Measurements from ENCODE around the gene HYKK. TPM values are rescaled to one million over a fixed set of nuclear protein-coding genes. Genes with fewer than 3 reads are reported as not detected.

Gene HYKK
- total and polyA plus RNA-seq, 2 donors (not counting 3 experiments of a cell fraction or from before 2014, with no cell fraction given), result 1.0 to 2.1 TPM

DNA sequence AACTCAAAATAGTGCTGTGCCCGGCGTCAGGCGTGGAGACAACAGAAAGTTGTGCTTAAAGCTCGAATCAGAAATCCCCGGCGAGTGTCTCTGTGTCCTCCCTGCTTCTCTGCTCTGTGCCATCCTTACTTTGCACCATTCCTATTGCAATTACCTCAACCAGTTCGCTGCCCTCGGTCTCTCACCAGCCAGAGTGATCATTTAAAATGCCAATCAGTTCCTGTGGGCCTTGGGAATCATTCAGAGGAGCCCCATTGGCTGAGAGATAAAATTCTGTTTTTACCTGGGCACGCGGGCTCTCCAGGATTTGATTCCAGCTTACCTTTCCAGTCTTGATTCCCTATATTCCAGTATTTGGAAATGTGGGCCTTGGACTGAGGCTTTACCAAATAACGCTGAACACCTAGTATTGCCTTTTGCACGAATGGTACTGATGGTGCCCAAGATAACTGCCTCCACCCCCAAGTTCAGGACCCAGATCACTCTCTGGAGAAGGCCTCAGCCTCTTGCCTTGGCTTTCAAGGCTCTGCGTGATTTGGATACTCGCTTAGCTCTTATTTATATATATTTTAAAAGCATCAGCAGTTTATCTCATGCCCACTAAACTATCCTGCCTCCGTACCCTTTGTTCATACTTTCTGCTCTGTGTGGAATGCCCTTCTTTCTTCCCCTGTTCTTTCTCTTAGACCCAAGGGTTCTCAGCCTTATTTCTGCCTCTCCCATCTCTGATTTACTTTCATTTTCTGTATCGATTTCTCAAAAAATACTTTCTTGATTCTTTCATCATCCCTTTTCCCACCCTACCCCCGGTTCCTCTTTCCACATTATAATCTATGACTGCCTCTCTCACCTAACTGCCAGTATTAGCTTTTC is 33.7 kb downstream of the HYKK start:
- Histone ChIP-seq H3K9me3 (replicated peaks; ENCODE audit: control insufficient read depth, insufficient read depth, low read length) (no peaks in the 10 kb centered on the region), H3K36me3 (ENCODE audit: control insufficient read depth in 2 of 2, extremely low read depth in 1 of 2, insufficient read depth in 2 of 2, low read length in 2 of 2) (peaks cover 4 to 12% of the 10 kb centered on the region in 2 experiments), H2AFZ (ENCODE audit: low read depth, low read length) (peak overlapping the region; percentile 92), H3K4me3 (replicated peaks in 1 of 3; ENCODE audit: insufficient read depth in 1 of 3, low read depth in 1 of 3, low read length in 3 of 3) (peak overlapping the region; percentile 67 to 96 (median 88)), H3K79me2 (ENCODE audit: control insufficient read depth, insufficient read depth, low read length) (peaks cover 25% of the 10 kb centered on the region), H3K9ac (replicated peaks; ENCODE audit: extremely low read depth, insufficient read depth, low read length) (peak overlapping the region; percentile 98), H3K4me2 (ENCODE audit: insufficient read depth, low read length) (peak overlapping the region; percentile 87), H3K27me3 (ENCODE audit: control insufficient read depth in 2 of 2, insufficient read depth in 2 of 2, low read length in 2 of 2) (no peaks in the 10 kb centered on the region), H3K27ac (ENCODE audit: insufficient read depth, low read depth, low read length) (peak overlapping the region; percentile 92), H4K20me1 (replicated peaks; ENCODE audit: control insufficient read depth, extremely low read depth, insufficient read depth, low read length) (no peaks in the 10 kb centered on the region), H3K4me1 (ENCODE audit: control insufficient read depth, extremely low read depth, insufficient read depth, low read length) (peaks cover 13% of the 10 kb centered on the region), H3K9me1 (replicated peaks; ENCODE audit: control insufficient read depth, extremely low read depth, insufficient read depth, low read length) (no peaks in the 10 kb centered on the region)
- POLR2A ChIA-PET, result interaction anchor here (1.5 kb wide), 1 partner anchor 27 kb away, joined by 4 read pairs; no protein-coding TSS in a partner anchor
- BruUV-seq (replicated peaks), result TSS peak; percentile 35
- DNase-seq (ENCODE audit: low read depth, low spot score), result no peak
- dilution Hi-C loops (cut with MboI; ENCODE audit: extremely low pct_ligation_motif_present, low sequenced_read_pairs), result no loop called here
- CTCF ChIA-PET, result interaction anchor here (0.9 to 2.2 kb wide), 6 partner anchors 9 to 433 kb away, joined by 3 to 27 read pairs (median 4); partner anchors contain the start of gene CHRNA5
- FAIRE-seq, result no peak
- TF ChIP-seq GATA2 (IDR thresholded peaks at IDR 0.05; ENCODE audit: insufficient read depth, insufficient read length, low read depth, low read length), result peak; percentile 50
- no peak for TF ChIP-seq MYC (IDR thresholded peaks at IDR 0.05; ENCODE audit: low read depth, low read length)
- intact Hi-C loops (cut with micrococcal nuclease), result loop anchor here (1.0 kb wide), 3 partner anchors 24 to 103 kb away; partner anchors contain the start of genes CHRNA5, HYKK and IREB2

DNA sequence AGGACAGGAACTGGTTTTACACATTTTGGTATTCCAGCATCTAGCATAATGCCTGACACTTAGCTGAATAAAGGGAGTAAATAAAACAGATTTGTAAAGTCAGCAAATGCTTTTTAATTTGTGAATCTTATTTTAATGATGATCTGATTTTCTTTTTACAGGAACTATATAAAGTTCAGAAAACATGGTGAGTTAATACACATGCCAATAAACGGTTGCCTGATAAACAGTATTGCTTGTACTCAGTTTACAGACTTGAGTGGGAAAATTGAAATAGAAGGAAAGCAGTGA is 34.3 kb downstream of the HYKK start:
- H3K9me1 ChIP-seq (replicated peaks; ENCODE audit: control insufficient read depth, extremely low read depth, insufficient read depth, low read length), result no peaks in the 10 kb centered on the region
- H3K4me1 ChIP-seq (ENCODE audit: control insufficient read depth, extremely low read depth, insufficient read depth, low read length), result peaks cover 13% of the 10 kb centered on the region
- peaks cover 5 to 14% of the 10 kb centered on the region in 2 experiments for H3K36me3 ChIP-seq (ENCODE audit: control insufficient read depth in 2 of 2, extremely low read depth in 1 of 2, insufficient read depth in 2 of 2, low read length in 2 of 2)
- DNase-seq (ENCODE audit: low read depth, low spot score) (no peak), FAIRE-seq (no peak)
- H3K9me3 ChIP-seq (replicated peaks; ENCODE audit: control insufficient read depth, insufficient read depth, low read length), result no peaks in the 10 kb centered on the region
- no peaks in the 10 kb centered on the region for H4K20me1 ChIP-seq (replicated peaks; ENCODE audit: control insufficient read depth, extremely low read depth, insufficient read depth, low read length)
- H2AFZ ChIP-seq (ENCODE audit: low read depth, low read length), result no peak overlapping the region
- no peaks in the 10 kb centered on the region for H3K27me3 ChIP-seq (ENCODE audit: control insufficient read depth in 2 of 2, insufficient read depth in 2 of 2, low read length in 2 of 2)
- H3K79me2 ChIP-seq (ENCODE audit: control insufficient read depth, insufficient read depth, low read length), result peaks cover 25% of the 10 kb centered on the region
- H3K4me3 ChIP-seq (replicated peaks in 1 of 3; ENCODE audit: insufficient read depth in 1 of 3, low read depth in 1 of 3, low read length in 3 of 3), result peak overlapping the region; percentile 67 to 96 (median 88)
- BruUV-seq (replicated peaks), result no TSS peak
- dilution Hi-C loops (cut with MboI; ENCODE audit: extremely low pct_ligation_motif_present, low sequenced_read_pairs) (no loop called here), intact Hi-C loops (cut with micrococcal nuclease) (no loop called here)
- POLR2A ChIA-PET, result no interaction called here
- H3K9ac ChIP-seq (replicated peaks; ENCODE audit: extremely low read depth, insufficient read depth, low read length), result peak overlapping the region; percentile 98
- CTCF ChIA-PET, result interaction anchor here (1.4 to 2.2 kb wide), 2 partner anchors 8 to 24 kb away, joined by 5 to 27 read pairs; partner anchors contain the start of gene CHRNA5
- no peak for TF ChIP-seq POLR2A (IDR thresholded peaks at IDR 0.05; ENCODE audit: low read depth, low read length)
- TF ChIP-seq JUN (IDR thresholded peaks at IDR 0.05; ENCODE audit: borderline replicate concordance, insufficient read depth, insufficient read length, low read depth), result no peak
- TF ChIP-seq EZH2 (IDR thresholded peaks at IDR 0.05; ENCODE audit: borderline replicate concordance, low read depth, low read length, severe bottlenecking), result no peak
- TF ChIP-seq, protein P1, sequence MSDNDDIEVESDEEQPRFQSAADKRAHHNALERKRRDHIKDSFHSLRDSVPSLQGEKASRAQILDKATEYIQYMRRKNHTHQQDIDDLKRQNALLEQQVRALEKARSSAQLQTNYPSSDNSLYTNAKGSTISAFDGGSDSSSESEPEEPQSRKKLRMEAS (IDR thresholded peaks at IDR 0.05; ENCODE audit: insufficient read depth, insufficient read length), result no peak
- TF ChIP-seq, protein P2, sequence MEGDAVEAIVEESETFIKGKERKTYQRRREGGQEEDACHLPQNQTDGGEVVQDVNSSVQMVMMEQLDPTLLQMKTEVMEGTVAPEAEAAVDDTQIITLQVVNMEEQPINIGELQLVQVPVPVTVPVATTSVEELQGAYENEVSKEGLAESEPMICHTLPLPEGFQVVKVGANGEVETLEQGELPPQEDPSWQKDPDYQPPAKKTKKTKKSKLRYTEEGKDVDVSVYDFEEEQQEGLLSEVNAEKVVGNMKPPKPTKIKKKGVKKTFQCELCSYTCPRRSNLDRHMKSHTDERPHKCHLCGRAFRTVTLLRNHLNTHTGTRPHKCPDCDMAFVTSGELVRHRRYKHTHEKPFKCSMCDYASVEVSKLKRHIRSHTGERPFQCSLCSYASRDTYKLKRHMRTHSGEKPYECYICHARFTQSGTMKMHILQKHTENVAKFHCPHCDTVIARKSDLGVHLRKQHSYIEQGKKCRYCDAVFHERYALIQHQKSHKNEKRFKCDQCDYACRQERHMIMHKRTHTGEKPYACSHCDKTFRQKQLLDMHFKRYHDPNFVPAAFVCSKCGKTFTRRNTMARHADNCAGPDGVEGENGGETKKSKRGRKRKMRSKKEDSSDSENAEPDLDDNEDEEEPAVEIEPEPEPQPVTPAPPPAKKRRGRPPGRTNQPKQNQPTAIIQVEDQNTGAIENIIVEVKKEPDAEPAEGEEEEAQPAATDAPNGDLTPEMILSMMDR (IDR thresholded peaks at IDR 0.05; ENCODE audit: extremely low read depth in 1 of 2, insufficient read depth in 1 of 2, low read depth in 1 of 2, low read length in 2 of 2), result no peak
- no peak for TF ChIP-seq POLR2AphosphoS5 (IDR thresholded peaks at IDR 0.05; ENCODE audit: insufficient read depth, low read depth, low read length)
- TF ChIP-seq FOS (IDR thresholded peaks at IDR 0.05; ENCODE audit: borderline replicate concordance, insufficient read depth, low read length), result no peak
- no peak for TF ChIP-seq MYC (IDR thresholded peaks at IDR 0.05; ENCODE audit: low read depth, low read length)
- TF ChIP-seq GATA2 (IDR thresholded peaks at IDR 0.05; ENCODE audit: insufficient read depth, insufficient read length, low read depth, low read length), result no peak
- H3K27ac ChIP-seq (ENCODE audit: insufficient read depth, low read depth, low read length), result peak overlapping the region; percentile 92
- H3K4me2 ChIP-seq (ENCODE audit: insufficient read depth, low read length), result peak overlapping the region; percentile 87
